Activated CD8-positive, alpha-beta T cell treated with anti-CD3 and anti-CD28 coated beads, Interleukin-2, amount 10 ng/mL, durations not matched to agents 7 days and 5 days (primary cell): ENCODE measurements around the gene BAHD1. TPM values are rescaled to one million over a fixed set of nuclear protein-coding genes. Genes with fewer than 3 reads are reported as not detected.

Experiments used
- ATAC-seq: fragments of 150-1000 bp; cut with Tn5 transposase; one replicate; pipeline ENCODE4 v1.10.0; 2021; ENCODE audit warnings: moderate library complexity
- CTCF ChIA-PET: fragments of 350-600 bp; sonication (Branson Sonifier 250); formaldehyde crosslinking; loops from one replicate; lab custom pipeline; 2021; ENCODE audit warnings: antibody characterized with exemption; lab: Charles Lee
- POLR2A ChIA-PET: fragments of 350-600 bp; sonication (Branson Sonifier 250); formaldehyde crosslinking; loops from one replicate; lab custom pipeline; 2021; ENCODE audit warnings: antibody characterized with exemption; lab: Charles Lee
- DNase-seq: peaks from one replicate; pipeline ENCODE4 v3.0.0-alpha.2; 2020
- H3K27ac Mint-ChIP-seq: one replicate; pipeline ENCODE4 v1.8.0; 2021; ENCODE audit warnings: mild to moderate bottlenecking, mixed read lengths
- H3K27me3 Mint-ChIP-seq: one replicate; pipeline ENCODE4 v1.8.0; 2021; ENCODE audit warnings: low read depth, mixed read lengths
- H3K36me3 Mint-ChIP-seq: one replicate; pipeline ENCODE4 v1.8.0; 2021; ENCODE audit warnings: low read depth, mixed read lengths
- H3K4me1 Mint-ChIP-seq: one replicate; pipeline ENCODE4 v1.8.0; 2021; ENCODE audit warnings: low read depth, mixed read lengths
- H3K4me3 Mint-ChIP-seq: one replicate; pipeline ENCODE4 v1.8.0; 2021; ENCODE audit warnings: mild to moderate bottlenecking, mixed read lengths
- H3K9me3 Mint-ChIP-seq: one replicate; pipeline ENCODE4 v1.8.0; 2022; ENCODE audit warnings: mixed read lengths; ENCODE audit not compliant: insufficient read depth
- total RNA-seq, 2 experiments: library from RNA; stranded (reverse); gene quantifications; one replicate each; pipeline ENCODE4 v1.2.3, GENCODE V29; 2021

Gene BAHD1
- total RNA-seq, 2 experiments from 2014 or later = 25.7 to 26.3 TPM

GRCh38 chr15:40438712-40439111 is 2.0 kb upstream of the BAHD1 start:
- no peak overlapping the region for H3K4me3 Mint-ChIP-seq
- peaks cover 57% of the 10 kb centered on the region for H3K27me3 Mint-ChIP-seq
- ATAC-seq (no peak), DNase-seq (no peak)
- H3K36me3 Mint-ChIP-seq = peaks cover 7% of the 10 kb centered on the region
- H3K9me3 Mint-ChIP-seq = no peaks in the 10 kb centered on the region
- ChIA-PET POLR2A (no interaction called here), CTCF (interaction anchor here (0.7 to 2.3 kb wide), 7 partner anchors 8 to 116 kb away, joined by 3 to 11 read pairs (median 4); no protein-coding TSS in a partner anchor)
- no peak overlapping the region for H3K27ac Mint-ChIP-seq
- H3K4me1 Mint-ChIP-seq = peaks cover 38% of the 10 kb centered on the region

- ATAC-seq (no peak), DNase-seq (no peak)
- CTCF ChIA-PET = interaction anchor here (0.7 to 3.1 kb wide), 13 partner anchors 9 to 129 kb away, joined by 3 to 16 read pairs (median 4); partner anchors contain the start of gene RPUSD2
- peak overlapping the region; percentile 93 for H3K4me3 Mint-ChIP-seq
- H3K4me1 Mint-ChIP-seq = peaks cover 43% of the 10 kb centered on the region
- peaks cover 54% of the 10 kb centered on the region for H3K27me3 Mint-ChIP-seq
- H3K27ac Mint-ChIP-seq = peak overlapping the region; percentile 83
- POLR2A ChIA-PET = interaction anchor here (1.1 kb wide), 1 partner anchor 132 kb away, joined by 4 read pairs; the partner anchor contains the start of gene PLCB2
- peaks cover 7% of the 10 kb centered on the region for H3K36me3 Mint-ChIP-seq
- H3K9me3 Mint-ChIP-seq = no peaks in the 10 kb centered on the region
Observed at GRCh38 chr15:40439461-40439959, 1.2 kb upstream of the BAHD1 start.

GRCh38 chr15:40439960-40440742 is 602 bp upstream of the BAHD1 start:
- Mint-ChIP-seq H3K27me3 (peaks cover 49% of the 10 kb centered on the region), H3K4me3 (peak overlapping the region; percentile 93), H3K9me3 (no peaks in the 10 kb centered on the region), H3K27ac (peak overlapping the region; percentile 83), H3K4me1 (peaks cover 44% of the 10 kb centered on the region), H3K36me3 (peaks cover 7% of the 10 kb centered on the region)
- ATAC-seq (no peak), DNase-seq (peak; percentile 35)
- POLR2A ChIA-PET = interaction anchor here (1.1 to 3.3 kb wide), 2 partner anchors 12 to 132 kb away, joined by 4 to 24 read pairs; partner anchors contain the start of gene PLCB2
- CTCF ChIA-PET = interaction anchor here (1.0 to 3.1 kb wide), 20 partner anchors 9 to 167 kb away, joined by 3 to 16 read pairs (median 4); partner anchors contain the start of genes IVD and RPUSD2

- DNase-seq (peak; percentile 43), ATAC-seq (peak; percentile 3)
- H3K27ac Mint-ChIP-seq = peak overlapping the region; percentile 75
- H3K4me3 Mint-ChIP-seq = peak overlapping the region; percentile 86
- peaks cover 35% of the 10 kb centered on the region for H3K27me3 Mint-ChIP-seq
- ChIA-PET POLR2A (interaction anchor here (0.6 to 3.3 kb wide), 5 partner anchors 10 to 431 kb away, joined by 3 to 24 read pairs (median 3); no protein-coding TSS in a partner anchor), CTCF (interaction anchor here (0.7 to 3.1 kb wide), 14 partner anchors 7 to 163 kb away, joined by 3 to 19 read pairs (median 5); partner anchors contain the start of genes CCDC32 and IVD)
- H3K4me1 Mint-ChIP-seq = peaks cover 33% of the 10 kb centered on the region
- peaks cover 7% of the 10 kb centered on the region for H3K36me3 Mint-ChIP-seq
- no peaks in the 10 kb centered on the region for H3K9me3 Mint-ChIP-seq
Observed at GRCh38 chr15:40441565-40442531, 1.1 kb downstream of the BAHD1 start.

GRCh38 chr15:40443255-40443654 is 2.5 kb downstream of the BAHD1 start:
- H3K4me1 Mint-ChIP-seq = peaks cover 33% of the 10 kb centered on the region
- peaks cover 7% of the 10 kb centered on the region for H3K36me3 Mint-ChIP-seq
- H3K9me3 Mint-ChIP-seq = no peaks in the 10 kb centered on the region
- H3K27ac Mint-ChIP-seq = no peak overlapping the region
- DNase-seq = no peak
- no peak for ATAC-seq
- peak overlapping the region; percentile 86 for H3K4me3 Mint-ChIP-seq
- POLR2A ChIA-PET = interaction anchor here (0.5 to 3.3 kb wide), 2 partner anchors 8 to 1150 kb away, joined by 3 to 24 read pairs; no protein-coding TSS in a partner anchor
- peaks cover 21% of the 10 kb centered on the region for H3K27me3 Mint-ChIP-seq
- CTCF ChIA-PET = interaction anchor here (0.5 to 2.2 kb wide), 10 partner anchors 9 to 275 kb away, joined by 3 to 19 read pairs (median 4); no protein-coding TSS in a partner anchor

GRCh38 chr15:40443846-40444245 is 3.1 kb downstream of the BAHD1 start:
- Mint-ChIP-seq H3K36me3 (peaks cover 7% of the 10 kb centered on the region), H3K9me3 (no peaks in the 10 kb centered on the region), H3K4me3 (no peak overlapping the region), H3K27ac (no peak overlapping the region), H3K4me1 (peaks cover 33% of the 10 kb centered on the region), H3K27me3 (peaks cover 15% of the 10 kb centered on the region)
- ChIA-PET CTCF (interaction anchor here (0.6 to 2.2 kb wide), 5 partner anchors 8 to 106 kb away, joined by 3 to 19 read pairs (median 3); no protein-coding TSS in a partner anchor), POLR2A (no interaction called here)
- ATAC-seq = no peak
- no peak for DNase-seq

GRCh38 chr15:40444736-40445135 is 4.0 kb downstream of the BAHD1 start:
- Mint-ChIP-seq H3K4me3 (no peak overlapping the region), H3K4me1 (peaks cover 35% of the 10 kb centered on the region), H3K27me3 (peaks cover 8% of the 10 kb centered on the region), H3K36me3 (peaks cover 9% of the 10 kb centered on the region), H3K27ac (no peak overlapping the region), H3K9me3 (no peaks in the 10 kb centered on the region)
- ChIA-PET POLR2A (interaction anchor here (0.6 kb wide), 1 partner anchor 23 kb away, joined by 3 read pairs; no protein-coding TSS in a partner anchor), CTCF (interaction anchor here (1.2 kb wide), 2 partner anchors 12 to 107 kb away, joined by 3 to 4 read pairs; no protein-coding TSS in a partner anchor)
- ATAC-seq (no peak), DNase-seq (no peak)

GRCh38 chr15:40445421-40445922 is 4.7 kb downstream of the BAHD1 start:
- no peak for DNase-seq
- Mint-ChIP-seq H3K36me3 (peaks cover 9% of the 10 kb centered on the region), H3K4me3 (no peak overlapping the region), H3K27me3 (peaks cover 3% of the 10 kb centered on the region), H3K9me3 (no peaks in the 10 kb centered on the region), H3K27ac (no peak overlapping the region), H3K4me1 (peaks cover 36% of the 10 kb centered on the region)
- CTCF ChIA-PET = interaction anchor here (1.1 to 1.2 kb wide), 2 partner anchors 60 to 108 kb away, joined by 3 to 4 read pairs; no protein-coding TSS in a partner anchor
- POLR2A ChIA-PET = interaction anchor here (0.6 kb wide), 1 partner anchor 22 kb away, joined by 3 read pairs; no protein-coding TSS in a partner anchor
- no peak for ATAC-seq

- ChIA-PET CTCF (interaction anchor here (1.1 kb wide), 1 partner anchor 59 kb away, joined by 3 read pairs; no protein-coding TSS in a partner anchor), POLR2A (no interaction called here)
- Mint-ChIP-seq H3K4me1 (peaks cover 42% of the 10 kb centered on the region), H3K27me3 (peaks cover 3% of the 10 kb centered on the region), H3K27ac (no peak overlapping the region), H3K36me3 (peaks cover 9% of the 10 kb centered on the region), H3K4me3 (no peak overlapping the region), H3K9me3 (no peaks in the 10 kb centered on the region)
- DNase-seq (no peak), ATAC-seq (no peak)
Observed at GRCh38 chr15:40446144-40446543, 5.4 kb downstream of the BAHD1 start.

- no peaks in the 10 kb centered on the region for H3K27me3 Mint-ChIP-seq
- no peak for ATAC-seq
- no peak overlapping the region for H3K27ac Mint-ChIP-seq
- CTCF ChIA-PET = interaction anchor here (0.9 to 2.9 kb wide), 2 partner anchors 8 to 141 kb away, joined by 3 to 16 read pairs; partner anchors contain the start of gene BAHD1
- H3K36me3 Mint-ChIP-seq = peaks cover 2% of the 10 kb centered on the region
- no peaks in the 10 kb centered on the region for H3K9me3 Mint-ChIP-seq
- POLR2A ChIA-PET = no interaction called here
- DNase-seq = no peak
- H3K4me1 Mint-ChIP-seq = peaks cover 52% of the 10 kb centered on the region
- H3K4me3 Mint-ChIP-seq = no peak overlapping the region
Observed at GRCh38 chr15:40448354-40448753, 7.6 kb downstream of the BAHD1 start.
